Measurements from ENCODE around the gene BDH2. TPM values are rescaled to one million over a fixed set of nuclear protein-coding genes. Genes with fewer than 3 reads are reported as not detected.

Gene BDH2
- total RNA-seq: 25.5 to 45.9 TPM (median 27.5 TPM) in 3 replicates
- long read RNA-seq, transcript BDH2-201 (10 exons, 1,126 nt): major isoform, 23 of 44 reads
- long read RNA-seq, transcript BDH2-204 (9 exons, 2,046 nt): minor isoform, 11 of 44 reads
- long read RNA-seq, partial matches to known transcripts: 1 of 44 reads
- long read RNA-seq, other reads (novel, unspliced or antisense): 5 of 44 reads

GRCh38 chr4:103099691-103100392 lies at the start of gene BDH2:
BDH2 (minus strand) TSS chr4:103099834; CDS start chr4:103096254, 3,580 bp downstream.
- Mint-ChIP-seq H3K36me3 (ENCODE audit: low read depth) (no peaks in the 10 kb centered on the region), H3K4me1 (ENCODE audit: low read depth) (peaks cover 16% of the 10 kb centered on the region), H3K27me3 (ENCODE audit: low read depth) (no peaks in the 10 kb centered on the region), H3K4me3 (ENCODE audit: unreplicated experiment) (peak within 1 kb of the TSS; percentile 78), H3K27ac (ENCODE audit: unreplicated experiment) (peak within 1 kb of the TSS; percentile 93), H3K9me3 (ENCODE audit: low read depth) (no peaks in the 10 kb centered on the region)
- no peak for DNase-seq (ENCODE audit: low spot score)
- TF ChIP-seq, protein P1, sequence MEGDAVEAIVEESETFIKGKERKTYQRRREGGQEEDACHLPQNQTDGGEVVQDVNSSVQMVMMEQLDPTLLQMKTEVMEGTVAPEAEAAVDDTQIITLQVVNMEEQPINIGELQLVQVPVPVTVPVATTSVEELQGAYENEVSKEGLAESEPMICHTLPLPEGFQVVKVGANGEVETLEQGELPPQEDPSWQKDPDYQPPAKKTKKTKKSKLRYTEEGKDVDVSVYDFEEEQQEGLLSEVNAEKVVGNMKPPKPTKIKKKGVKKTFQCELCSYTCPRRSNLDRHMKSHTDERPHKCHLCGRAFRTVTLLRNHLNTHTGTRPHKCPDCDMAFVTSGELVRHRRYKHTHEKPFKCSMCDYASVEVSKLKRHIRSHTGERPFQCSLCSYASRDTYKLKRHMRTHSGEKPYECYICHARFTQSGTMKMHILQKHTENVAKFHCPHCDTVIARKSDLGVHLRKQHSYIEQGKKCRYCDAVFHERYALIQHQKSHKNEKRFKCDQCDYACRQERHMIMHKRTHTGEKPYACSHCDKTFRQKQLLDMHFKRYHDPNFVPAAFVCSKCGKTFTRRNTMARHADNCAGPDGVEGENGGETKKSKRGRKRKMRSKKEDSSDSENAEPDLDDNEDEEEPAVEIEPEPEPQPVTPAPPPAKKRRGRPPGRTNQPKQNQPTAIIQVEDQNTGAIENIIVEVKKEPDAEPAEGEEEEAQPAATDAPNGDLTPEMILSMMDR (IDR thresholded peaks at IDR 0.05): peak; percentile 90

DNA sequence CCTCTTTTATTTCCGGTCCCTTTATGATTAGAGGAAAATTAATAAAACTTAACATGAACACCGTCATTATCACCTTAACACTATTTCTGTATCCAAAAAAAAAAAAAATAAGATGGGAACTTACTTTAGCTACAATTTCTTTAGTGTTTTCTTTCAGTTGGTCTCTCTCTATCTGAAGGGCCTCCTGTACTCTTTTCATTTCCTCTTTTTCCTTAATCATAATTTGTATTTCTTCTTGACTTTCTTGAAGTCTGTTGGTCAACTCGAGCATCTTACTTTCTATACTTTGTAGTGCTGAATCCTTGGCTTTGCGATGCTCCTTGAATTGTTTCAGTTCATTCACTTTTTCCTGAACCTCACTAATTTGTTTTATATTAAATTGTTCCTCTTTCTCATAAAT lies 45.3 kb upstream of the BDH2 start:
- no peaks in the 10 kb centered on the region for H3K9me3 Mint-ChIP-seq (ENCODE audit: low read depth)
- TF ChIP-seq, protein P1 (IDR thresholded peaks at IDR 0.05): no peak
- no peaks in the 10 kb centered on the region for H3K27me3 Mint-ChIP-seq (ENCODE audit: low read depth)
- H3K36me3 Mint-ChIP-seq (ENCODE audit: low read depth): peaks cover 11% of the 10 kb centered on the region
- no peak overlapping the region for H3K4me3 Mint-ChIP-seq (ENCODE audit: unreplicated experiment)
- H3K4me1 Mint-ChIP-seq (ENCODE audit: low read depth): no peaks in the 10 kb centered on the region
- no peak for DNase-seq (ENCODE audit: low spot score)
- H3K27ac Mint-ChIP-seq (ENCODE audit: unreplicated experiment): no peak overlapping the region

- no peaks in the 10 kb centered on the region for H3K36me3 Mint-ChIP-seq (ENCODE audit: low read depth)
- H3K27ac Mint-ChIP-seq (ENCODE audit: unreplicated experiment): no peak overlapping the region
- H3K4me1 Mint-ChIP-seq (ENCODE audit: low read depth): peaks cover 3% of the 10 kb centered on the region
- H3K4me3 Mint-ChIP-seq (ENCODE audit: unreplicated experiment): no peak overlapping the region
- no peak for DNase-seq (ENCODE audit: low spot score)
- TF ChIP-seq, protein P1 (IDR thresholded peaks at IDR 0.05): no peak
- no peaks in the 10 kb centered on the region for H3K9me3 Mint-ChIP-seq (ENCODE audit: low read depth)
- H3K27me3 Mint-ChIP-seq (ENCODE audit: low read depth): no peaks in the 10 kb centered on the region
Observed at GRCh38 chr4:103137446-103137827, 37.8 kb upstream of the BDH2 start.

GRCh38 chr4:103136671-103137445 lies 37.2 kb upstream of the BDH2 start:
- H3K27ac Mint-ChIP-seq (ENCODE audit: unreplicated experiment): no peak overlapping the region
- no peak for DNase-seq (ENCODE audit: low spot score)
- TF ChIP-seq, protein P1 (IDR thresholded peaks at IDR 0.05): no peak
- H3K36me3 Mint-ChIP-seq (ENCODE audit: low read depth): peaks cover 2% of the 10 kb centered on the region
- no peaks in the 10 kb centered on the region for H3K9me3 Mint-ChIP-seq (ENCODE audit: low read depth)
- no peak overlapping the region for H3K4me3 Mint-ChIP-seq (ENCODE audit: unreplicated experiment)
- peaks cover 3% of the 10 kb centered on the region for H3K4me1 Mint-ChIP-seq (ENCODE audit: low read depth)
- no peaks in the 10 kb centered on the region for H3K27me3 Mint-ChIP-seq (ENCODE audit: low read depth)

DNA sequence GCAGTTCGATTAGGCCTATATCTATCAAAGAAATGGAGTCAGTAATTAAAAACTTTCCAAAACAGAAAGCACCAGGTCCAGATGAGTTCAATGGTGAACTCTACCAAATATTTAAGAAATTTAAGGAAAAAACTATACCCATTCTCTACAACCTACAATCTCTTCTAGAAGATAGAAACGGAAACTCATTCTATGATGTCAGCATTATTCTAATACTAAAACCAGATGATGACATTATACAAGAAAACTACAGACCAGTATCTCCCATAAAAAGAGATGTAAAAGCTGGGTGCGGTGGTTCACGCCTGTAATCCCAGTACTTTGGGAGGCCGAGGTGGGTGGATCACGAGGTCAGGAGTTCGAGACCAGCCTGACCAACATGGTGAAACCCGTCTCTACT lies 29.5 kb upstream of the BDH2 start:
- Mint-ChIP-seq H3K4me1 (ENCODE audit: low read depth) (no peaks in the 10 kb centered on the region), H3K9me3 (ENCODE audit: low read depth) (peaks cover 35% of the 10 kb centered on the region), H3K36me3 (ENCODE audit: low read depth) (peaks cover 32% of the 10 kb centered on the region), H3K27ac (ENCODE audit: unreplicated experiment) (no peak overlapping the region), H3K27me3 (ENCODE audit: low read depth) (no peaks in the 10 kb centered on the region), H3K4me3 (ENCODE audit: unreplicated experiment) (no peak overlapping the region)
- TF ChIP-seq, protein P1 (IDR thresholded peaks at IDR 0.05): no peak
- no peak for DNase-seq (ENCODE audit: low spot score)

Measured in chondrocyte (in vitro differentiated cells).